Spleen (tissue), 11 donors: Measurements from ENCODE around the gene TAX1BP3. TPM values are rescaled to one million over a fixed set of nuclear protein-coding genes. Genes with fewer than 3 reads are reported as not detected.

Experiments used
- DNase-seq: peaks from one replicate; pipeline ENCODE4 v3.0.0-alpha.2; 2020
- H3K27ac ChIP-seq, 8 donors: fragments of 200-600 bp; sonication (generic) in 7 of 8; 1 replicate in 4 of 8; 2 replicates in 4 of 8; pipeline versions ENCODE4 v1.5.0 to v1.8.0; 2016 to 2021; ENCODE audit warnings: inconsistent platforms in 4 of 8, mild to moderate bottlenecking in 4 of 8, moderate library complexity in 1 of 8
- H3K27me3 ChIP-seq, 7 donors: fragments of 200-600 bp; sonication (generic) in 6 of 7; replicated peaks in 1 of 7; 1 replicate in 4 of 7; 2 replicates in 3 of 7; pipeline versions ENCODE4 v1.5.0 to v1.8.0; 2016 to 2021; ENCODE audit warnings: inconsistent platforms in 3 of 7, mild to moderate bottlenecking in 1 of 7
- H3K36me3 ChIP-seq, 6 donors: fragments of 200-600 bp; sonication (generic) in 5 of 6; 1 replicate in 4 of 6; 2 replicates in 2 of 6; pipeline versions ENCODE4 v1.5.0 to v1.8.0; 2016 to 2021; ENCODE audit warnings: inconsistent platforms in 2 of 6
- H3K4me1 ChIP-seq, 6 donors: fragments of 200-600 bp; sonication (generic) in 5 of 6; 1 replicate in 3 of 6; 2 replicates in 3 of 6; pipeline versions ENCODE4 v1.5.0 to v1.8.0; 2016 to 2021; ENCODE audit warnings: inconsistent platforms in 3 of 6
- H3K4me3 ChIP-seq, 8 donors: fragments of 200-600 bp; sonication (generic) in 7 of 8; 1 replicate in 4 of 8; 2 replicates in 4 of 8; pipeline versions ENCODE4 v1.5.0 to v1.8.0; 2016 to 2021; ENCODE audit warnings: inconsistent platforms in 4 of 8, mild to moderate bottlenecking in 4 of 8, moderate library complexity in 2 of 8
- H3K9me3 ChIP-seq, 8 donors: fragments of 200-600 bp; sonication (generic) in 7 of 8; 1 replicate in 4 of 8; 2 replicates in 4 of 8; pipeline versions ENCODE4 v1.5.0 to v1.8.0; 2016 to 2021; ENCODE audit warnings: inconsistent platforms in 4 of 8
- CTCF ChIP-seq, 11 experiments: fragments of 200-600 bp in 7 of 11; fragments of 450-650 bp in 4 of 11; sonication (generic) in 4 of 11; IDR thresholded peaks in 8 of 11; conservative IDR thresholded peaks in 3 of 11; 1 replicate in 7 of 11; 2 replicates in 4 of 11; pipeline versions ENCODE4 v1.4.0 to v1.8.0; 2016 to 2021; ENCODE audit warnings: antibody characterized with exemption in 11 of 11, inconsistent platforms in 4 of 11, mild to moderate bottlenecking in 1 of 11
- POLR2A ChIP-seq, 3 donors: fragments of 450-650 bp; IDR thresholded peaks; one replicate each; pipeline ENCODE4 v1.5.1; 2017; ENCODE audit warnings: antibody characterized with exemption in 3 of 3, mild to moderate bottlenecking in 1 of 3
- POLR2AphosphoS5 ChIP-seq, 3 donors: sonication (generic); formaldehyde crosslinking; IDR thresholded peaks; one replicate each; pipeline ENCODE4 v1.5.1; 2017; ENCODE audit warnings: antibody characterized with exemption in 3 of 3
- WGBS, 5 donors: extraction: QIAGEN DNeasy Blood & Tissue Kit in 3 of 5; methylation state at CpG; one replicate each; pipeline versions ENCODE4 v1.1.5 to v1.1.7; 2013 to 2018; 5-methylcytosine and 5-hydroxymethylcytosine counted together
- intact Hi-C: fragments of 100-400 bp; cut with DNase I; formaldehyde crosslinking; loops from one replicate; pipeline ENCODE4 v1.15.0; 2023; ENCODE audit warnings: low total_unique reads
- polyA plus RNA-seq, 3 donors: library from polyadenylated mRNA; stranded (reverse); fragments of 200-250 nt; gene quantifications; one replicate each; pipeline ENCODE4 v1.2.1, GENCODE V29; 2013
- total RNA-seq, 7 donors: library from RNA; depleted of rRNA in 3 of 7; stranded (reverse); fragments of >200 nt in 3 of 7; fragmentation: NEBNext Ultra II Directional in 4 of 7; extraction: Animal tissue kit (Norgen Biotek cat#: 25700) in 4 of 7; gene quantifications; one replicate each; pipeline versions ENCODE4 v1.1.0 to v1.2.1, GENCODE V29; 2016 to 2021
- donor health status: healthy with polysubstance abuse.
- donor health status: DM: no; HTN: no; CAD: no; lungs with moderate emphysema.
- donor health status: DM: no; HTN: no; CAD: no.
- donor health status: Bipolar disorder and iron deficiency.
- donor health status: healthy.
- donor health status: DM: no; HTN: no; CAD: no.
- donor health status: DM: yes; HTN: yes; CAD: no.

The TAX1BP3 gene
- total and polyA plus RNA-seq, 10 donors = 32.9 to 65.7 (median 52.6) TPM

- H3K36me3 ChIP-seq = peaks cover 5 to 99% (median 73%) of the 10 kb centered on the region in 6 donors
- no peaks in the 10 kb centered on the region for H3K27me3 ChIP-seq
- H3K4me1 ChIP-seq = no peaks in the 10 kb centered on the region
- peaks cover 0 to under 1% (median 0%) of the 10 kb centered on the region in 8 donors for H3K9me3 ChIP-seq
- intact Hi-C loops = no loop called here
- 94 to 99% (median 96%) methylated on average over 10 to 16 of the region's 16 CpGs for WGBS, 5 donors
- no peak overlapping the region for H3K27ac ChIP-seq
- TF ChIP-seq POLR2A (IDR thresholded peaks at IDR 0.05) (no peak), CTCF (IDR thresholded peaks at IDR 0.05 in 8 of 11, conservative IDR thresholded peaks at IDR 0.05 in 3 of 11) (no peak), POLR2AphosphoS5 (IDR thresholded peaks at IDR 0.05) (no peak)
- no peak for DNase-seq
- H3K4me3 ChIP-seq = no peak overlapping the region
These were observed 45.3 kb downstream of the TAX1BP3 start for GRCh38 chr17:3622977-3623594.

- DNase-seq = no peak
- no peaks in the 10 kb centered on the region for H3K4me1 ChIP-seq
- intact Hi-C loops = no loop called here
These were observed 47.1 kb downstream of the TAX1BP3 start for GRCh38 chr17:3621146-3621720.

GRCh38 chr17:3615160-3615870, 53.1 kb downstream of the TAX1BP3 start:
- Histone ChIP-seq H3K27me3 (no peaks in the 10 kb centered on the region), H3K27ac (no peak overlapping the region), H3K9me3 (peaks cover 0 to 12% (median 9%) of the 10 kb centered on the region in 8 donors), H3K4me1 (no peaks in the 10 kb centered on the region), H3K36me3 (peaks cover 0 to 100% (median 77%) of the 10 kb centered on the region in 6 donors), H3K4me3 (no peak overlapping the region)
- WGBS, 5 donors = 94 to 98% (median 97%) methylated on average over 17 to 18 of the region's 18 CpGs
- TF ChIP-seq POLR2AphosphoS5 (IDR thresholded peaks at IDR 0.05) = no peak
- TF ChIP-seq POLR2A (IDR thresholded peaks at IDR 0.05) = no peak
- TF ChIP-seq CTCF (IDR thresholded peaks at IDR 0.05 in 8 of 11, conservative IDR thresholded peaks at IDR 0.05 in 3 of 11) = no peak
- DNase-seq = no peak
- intact Hi-C loops = no loop called here

More at GRCh38 chr17:3621146-3621720, 47.1 kb downstream of the TAX1BP3 start:
- Histone ChIP-seq H3K9me3 (peaks cover 0 to 12% (median 9%) of the 10 kb centered on the region in 8 donors), H3K27me3 (no peaks in the 10 kb centered on the region), H3K27ac (no peak overlapping the region), H3K4me3 (no peak overlapping the region), H3K36me3 (peaks cover 5 to 99% (median 76%) of the 10 kb centered on the region in 6 donors)
- 80 to 89% (median 86%) methylated on average over 8 of the region's 8 CpGs for WGBS, 5 donors
- TF ChIP-seq CTCF (IDR thresholded peaks at IDR 0.05 in 8 of 11, conservative IDR thresholded peaks at IDR 0.05 in 3 of 11) = no peak
- no peak for TF ChIP-seq POLR2AphosphoS5 (IDR thresholded peaks at IDR 0.05)
- TF ChIP-seq POLR2A (IDR thresholded peaks at IDR 0.05) = no peak

- Histone ChIP-seq H3K4me3 (no peak overlapping the region), H3K27me3 (no peaks in the 10 kb centered on the region), H3K36me3 (peaks cover 0 to 100% (median 78%) of the 10 kb centered on the region in 6 donors), H3K9me3 (peaks cover 0 to 12% (median 9%) of the 10 kb centered on the region in 8 donors), H3K4me1 (no peaks in the 10 kb centered on the region), H3K27ac (no peak overlapping the region)
- no peak for DNase-seq
- TF ChIP-seq POLR2A (IDR thresholded peaks at IDR 0.05) (no peak), CTCF (IDR thresholded peaks at IDR 0.05 in 8 of 11, conservative IDR thresholded peaks at IDR 0.05 in 3 of 11) (no peak), POLR2AphosphoS5 (IDR thresholded peaks at IDR 0.05) (no peak)
- 88 to 100% (median 95%) methylated on average over 6 of the region's 6 CpGs for WGBS, 5 donors
- intact Hi-C loops = no loop called here
These were observed 55.3 kb downstream of the TAX1BP3 start for GRCh38 chr17:3613124-3613523.
